HG02678 (cell line): Measurements from ENCODE around the gene FMR1NB.

Source experiments
- ATAC-seq: cut with Tn5 transposase; IDR thresholded peaks from one replicate; pipeline ENCODE4 v1.9.1; 2021; ENCODE audit warnings: mild to moderate bottlenecking, moderate library complexity; ENCODE audit not compliant: unreplicated experiment

The FMR1NB gene, protein sequence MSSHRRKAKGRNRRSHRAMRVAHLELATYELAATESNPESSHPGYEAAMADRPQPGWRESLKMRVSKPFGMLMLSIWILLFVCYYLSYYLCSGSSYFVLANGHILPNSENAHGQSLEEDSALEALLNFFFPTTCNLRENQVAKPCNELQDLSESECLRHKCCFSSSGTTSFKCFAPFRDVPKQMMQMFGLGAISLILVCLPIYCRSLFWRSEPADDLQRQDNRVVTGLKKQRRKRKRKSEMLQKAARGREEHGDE

DNA sequence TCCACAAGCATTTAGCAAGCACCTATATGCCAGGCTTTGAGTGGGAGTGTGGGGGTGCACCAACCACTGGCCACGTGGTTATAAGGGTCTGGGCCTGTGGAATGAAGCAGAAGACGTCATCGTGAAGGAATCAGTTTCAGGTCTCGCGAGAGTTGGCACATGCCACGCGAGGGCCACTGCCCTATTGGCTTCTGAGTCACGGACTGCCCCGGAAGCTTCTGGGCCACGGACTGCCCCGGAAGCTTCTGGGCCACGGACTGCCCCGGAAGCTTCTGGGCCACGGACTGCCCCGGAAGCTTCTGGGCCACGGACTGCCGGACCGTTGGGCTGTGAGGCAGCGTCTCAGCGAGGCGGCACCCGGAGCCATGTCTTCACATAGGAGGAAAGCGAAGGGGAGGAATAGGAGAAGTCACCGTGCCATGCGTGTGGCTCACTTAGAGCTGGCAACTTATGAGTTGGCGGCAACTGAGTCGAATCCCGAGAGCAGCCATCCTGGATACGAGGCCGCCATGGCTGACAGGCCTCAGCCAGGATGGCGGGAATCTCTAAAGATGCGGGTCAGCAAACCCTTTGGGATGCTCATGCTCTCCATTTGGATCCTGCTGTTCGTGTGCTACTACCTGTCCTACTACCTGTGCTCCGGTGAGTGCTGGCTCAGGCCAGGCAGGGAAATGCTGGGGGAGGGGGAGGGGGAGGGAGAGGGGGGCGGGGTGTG is at the start of gene FMR1NB:
Gene FMR1NB (plus strand): TSS at position 300 of the 715 bp plus-strand sequence. CDS start 66 bp downstream, at position 366.
- ATAC-seq = no peak

DNA sequence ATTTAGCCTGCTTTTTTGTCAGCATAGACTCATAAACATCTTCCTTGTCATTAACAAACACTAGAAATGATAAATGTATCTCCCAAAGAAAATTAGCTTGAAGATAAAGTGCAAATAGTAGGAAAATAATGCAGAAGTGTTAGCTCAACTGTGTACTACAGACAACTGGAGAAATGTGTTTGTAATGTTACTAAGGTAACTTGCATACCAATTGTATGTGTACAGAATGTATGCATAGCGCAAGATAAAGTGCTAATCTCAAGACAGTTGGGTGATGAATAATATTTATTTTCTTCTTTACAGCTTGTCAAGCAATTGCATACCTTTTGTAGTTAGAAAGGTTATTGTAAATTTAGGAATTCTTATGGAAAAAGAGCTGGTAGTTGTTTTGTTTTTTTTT is 47.3 kb upstream of the FMR1NB start:
- ATAC-seq = no peak

DNA sequence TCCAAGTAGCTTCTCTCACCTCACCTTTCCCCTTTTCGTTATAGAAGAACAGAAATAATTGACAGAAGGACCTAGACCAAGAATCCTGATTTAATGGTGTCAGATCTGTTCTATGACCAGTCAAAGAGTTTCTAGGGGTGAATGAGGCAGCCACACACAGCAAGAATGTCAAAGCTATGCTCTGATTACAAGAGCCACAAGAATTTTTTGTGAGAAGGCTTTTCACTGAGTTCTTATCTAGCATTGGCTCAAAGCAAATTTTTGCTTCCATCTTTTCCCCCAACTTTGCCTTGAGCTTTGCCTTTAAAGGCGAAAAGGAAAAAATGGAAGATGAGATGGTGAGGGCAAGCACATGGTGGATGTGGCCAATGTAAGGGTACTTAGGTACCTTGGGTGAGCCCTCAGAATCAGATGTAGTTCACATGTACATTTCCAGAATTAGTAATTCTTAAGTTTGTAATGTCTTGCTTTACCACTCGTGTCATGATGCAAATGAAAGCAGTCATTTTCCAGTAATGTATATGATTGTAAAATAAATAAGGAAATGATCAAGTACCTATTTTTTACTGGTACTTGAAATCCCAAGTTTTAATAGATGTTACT is 45.9 kb upstream of the FMR1NB start:
- no peak for ATAC-seq

DNA sequence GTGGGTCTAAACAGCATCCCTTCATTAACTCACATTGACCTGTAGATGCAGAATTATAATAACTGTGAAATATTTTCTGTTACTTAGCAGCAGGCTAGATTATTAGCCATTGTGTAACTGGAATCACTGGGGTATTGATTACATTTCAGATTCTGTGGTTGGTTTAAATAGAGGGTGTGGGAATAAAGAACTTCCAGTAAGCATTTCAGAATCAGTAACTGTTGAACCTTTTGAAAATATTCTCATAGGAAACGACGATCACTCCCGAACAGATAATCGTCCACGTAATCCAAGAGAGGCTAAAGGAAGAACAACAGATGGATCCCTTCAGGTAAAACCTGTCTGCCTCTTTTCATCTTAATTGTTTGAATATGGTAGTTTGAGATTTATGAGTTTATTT is 35.9 kb upstream of the FMR1NB start:
- ATAC-seq = no peak

DNA sequence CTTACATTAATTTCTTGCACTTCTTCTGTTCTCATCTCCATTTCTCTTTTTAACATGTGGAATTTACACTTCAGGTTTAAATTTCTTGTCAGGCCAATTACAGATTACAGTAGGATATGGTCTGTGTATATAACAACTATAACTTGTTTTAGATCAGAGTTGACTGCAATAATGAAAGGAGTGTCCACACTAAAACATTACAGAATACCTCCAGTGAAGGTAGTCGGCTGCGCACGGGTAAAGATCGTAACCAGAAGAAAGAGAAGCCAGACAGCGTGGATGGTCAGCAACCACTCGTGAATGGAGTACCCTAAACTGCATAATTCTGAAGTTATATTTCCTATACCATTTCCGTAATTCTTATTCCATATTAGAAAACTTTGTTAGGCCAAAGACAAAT is 32.6 kb upstream of the FMR1NB start:
- no peak for ATAC-seq

DNA sequence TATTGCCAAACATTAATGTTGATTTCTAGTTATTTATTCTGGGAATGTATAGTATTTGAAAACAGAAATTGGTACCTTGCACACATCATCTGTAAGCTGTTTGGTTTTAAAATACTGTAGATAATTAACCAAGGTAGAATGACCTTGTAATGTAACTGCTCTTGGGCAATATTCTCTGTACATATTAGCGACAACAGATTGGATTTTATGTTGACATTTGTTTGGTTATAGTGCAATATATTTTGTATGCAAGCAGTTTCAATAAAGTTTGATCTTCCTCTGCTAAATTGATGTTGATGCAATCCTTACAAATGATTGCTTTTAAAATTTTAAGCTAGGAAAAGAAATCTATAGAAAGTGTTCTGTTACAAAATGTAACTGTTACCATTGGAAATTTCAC is 30.8 kb upstream of the FMR1NB start:
- no peak for ATAC-seq

DNA sequence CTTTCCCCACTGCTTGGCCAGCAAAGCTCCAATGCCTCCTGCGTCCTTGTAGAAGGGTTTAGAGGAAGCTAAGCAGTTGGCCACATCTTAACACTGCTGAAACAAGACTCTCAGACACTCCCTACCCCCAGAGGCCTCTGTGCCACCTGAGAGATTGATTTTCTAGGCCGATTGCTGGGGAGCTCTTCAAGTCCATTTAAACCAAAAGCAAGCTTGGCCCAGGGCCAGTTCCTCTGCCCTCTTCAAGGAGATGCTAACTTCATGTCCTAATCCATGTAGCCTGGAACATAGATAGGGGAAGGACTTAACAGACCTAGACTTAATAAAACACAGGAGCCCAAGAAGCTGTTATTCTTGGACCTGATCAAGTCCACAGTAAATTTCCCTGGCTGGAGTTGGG is 27.2 kb upstream of the FMR1NB start:
- no peak for ATAC-seq

DNA sequence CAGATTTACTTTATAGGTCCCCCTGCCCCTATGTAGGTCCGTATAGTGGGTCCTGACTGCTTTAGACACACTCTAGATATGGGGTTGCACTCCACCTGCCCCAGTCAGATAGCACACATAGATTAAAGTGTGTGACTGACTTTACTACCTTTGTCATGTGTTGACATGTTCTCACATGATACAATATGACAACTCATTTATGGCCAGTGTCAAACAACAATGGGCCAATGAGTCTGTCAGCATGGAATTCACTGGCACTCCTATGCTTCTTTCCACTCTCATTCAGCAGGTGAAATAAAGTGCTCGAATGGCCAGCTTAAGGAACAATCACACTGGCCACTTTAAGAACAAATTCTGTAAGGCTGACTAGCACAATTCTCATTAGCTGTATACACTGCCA is 23.8 kb upstream of the FMR1NB start:
- no peak for ATAC-seq

DNA sequence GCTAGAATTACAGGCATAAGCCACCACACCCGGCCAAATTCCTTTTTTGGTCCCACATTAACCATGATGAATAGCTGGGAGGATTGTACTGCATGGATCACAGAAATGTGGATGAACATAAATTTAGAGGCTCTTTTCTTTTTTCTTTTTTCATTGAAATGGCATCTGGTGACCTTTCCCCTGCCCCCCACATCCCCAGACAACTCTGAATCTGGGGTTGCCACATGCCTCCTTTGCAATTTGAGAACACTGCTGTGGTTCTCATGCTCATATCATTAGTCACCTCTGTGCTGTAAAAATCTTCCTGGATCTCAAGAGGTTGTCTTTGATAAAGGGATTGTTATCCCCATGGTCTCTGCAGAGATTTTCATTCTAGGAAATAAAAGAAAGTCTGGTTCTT is 22.8 kb upstream of the FMR1NB start:
- ATAC-seq = no peak

DNA sequence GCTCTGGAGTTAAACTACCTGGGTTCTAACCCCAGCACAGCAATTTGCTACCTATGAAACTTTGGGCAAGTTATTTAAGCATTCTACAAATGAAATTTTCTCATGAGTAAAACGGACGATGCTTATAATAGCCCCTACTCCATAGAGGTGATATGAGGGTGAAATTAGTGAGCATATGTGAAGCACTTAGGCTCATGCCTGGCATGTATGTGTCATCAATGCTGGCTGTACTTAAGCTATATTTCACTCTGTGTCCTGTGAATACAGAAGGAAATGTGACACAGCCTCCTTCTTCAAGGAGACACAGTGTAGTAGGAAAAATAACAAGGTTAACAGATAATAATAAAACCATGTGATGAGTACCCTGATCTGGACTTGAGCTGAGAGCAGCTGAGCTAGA is 20.4 kb upstream of the FMR1NB start:
- no peak for ATAC-seq

DNA sequence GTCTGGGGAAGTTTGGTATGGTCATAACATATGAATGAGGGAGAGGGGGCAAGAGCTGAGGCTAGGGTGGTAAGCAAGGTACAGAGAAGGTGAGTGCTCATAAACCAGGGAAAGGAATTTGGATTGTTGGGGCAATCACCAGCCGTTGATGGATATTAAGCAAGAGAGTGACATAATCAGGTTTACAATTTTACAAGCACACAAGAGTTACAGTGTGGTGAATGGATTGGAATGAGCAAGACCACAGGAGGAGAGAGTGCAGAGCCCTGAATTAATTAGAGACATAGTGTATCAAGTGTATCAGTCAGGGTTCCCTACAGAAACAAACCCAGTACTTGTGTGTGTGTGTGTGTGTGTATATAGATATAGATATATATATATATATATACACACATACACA is 18.7 kb upstream of the FMR1NB start:
- ATAC-seq = no peak

DNA sequence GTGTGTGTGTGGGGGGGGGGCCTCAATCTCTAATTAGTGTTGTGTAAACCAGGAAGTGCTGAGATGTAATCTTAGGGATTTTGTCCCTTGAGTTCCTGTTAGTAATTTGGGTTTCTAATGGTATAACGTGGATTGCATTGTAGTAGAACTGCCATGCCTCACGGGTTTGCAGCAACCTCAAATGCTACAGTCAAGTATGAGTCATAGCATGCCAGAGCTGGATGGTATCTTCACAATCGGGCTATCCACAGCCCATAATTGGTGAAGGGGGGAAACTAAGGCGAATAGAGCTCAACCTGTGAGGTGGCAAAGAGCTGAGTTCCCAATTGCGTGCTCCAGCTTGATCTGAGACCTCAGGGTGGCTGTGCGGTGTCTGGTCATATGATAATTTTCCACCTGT is 2.2 kb upstream of the FMR1NB start:
- no peak for ATAC-seq

DNA sequence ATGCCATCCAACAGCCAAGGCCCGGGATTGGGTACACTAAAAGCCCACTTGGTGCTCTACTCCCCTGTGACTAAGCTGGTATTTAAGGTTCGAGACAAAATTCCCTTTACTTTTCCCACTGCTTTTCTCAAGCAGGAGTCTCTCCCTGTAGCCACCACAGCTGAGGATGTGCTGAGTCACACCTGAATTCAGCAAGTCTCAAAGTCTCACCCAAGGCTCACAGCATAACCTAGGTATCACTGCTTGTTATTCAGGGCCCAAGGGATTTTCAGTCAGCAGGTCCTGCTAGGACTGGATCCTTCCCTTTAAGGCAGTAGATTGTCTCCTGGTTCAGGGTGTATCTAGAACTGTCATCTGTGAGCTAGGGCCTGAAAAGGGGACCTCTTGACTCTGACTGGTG is 39.2 kb downstream of the FMR1NB start:
- no peak for ATAC-seq

DNA sequence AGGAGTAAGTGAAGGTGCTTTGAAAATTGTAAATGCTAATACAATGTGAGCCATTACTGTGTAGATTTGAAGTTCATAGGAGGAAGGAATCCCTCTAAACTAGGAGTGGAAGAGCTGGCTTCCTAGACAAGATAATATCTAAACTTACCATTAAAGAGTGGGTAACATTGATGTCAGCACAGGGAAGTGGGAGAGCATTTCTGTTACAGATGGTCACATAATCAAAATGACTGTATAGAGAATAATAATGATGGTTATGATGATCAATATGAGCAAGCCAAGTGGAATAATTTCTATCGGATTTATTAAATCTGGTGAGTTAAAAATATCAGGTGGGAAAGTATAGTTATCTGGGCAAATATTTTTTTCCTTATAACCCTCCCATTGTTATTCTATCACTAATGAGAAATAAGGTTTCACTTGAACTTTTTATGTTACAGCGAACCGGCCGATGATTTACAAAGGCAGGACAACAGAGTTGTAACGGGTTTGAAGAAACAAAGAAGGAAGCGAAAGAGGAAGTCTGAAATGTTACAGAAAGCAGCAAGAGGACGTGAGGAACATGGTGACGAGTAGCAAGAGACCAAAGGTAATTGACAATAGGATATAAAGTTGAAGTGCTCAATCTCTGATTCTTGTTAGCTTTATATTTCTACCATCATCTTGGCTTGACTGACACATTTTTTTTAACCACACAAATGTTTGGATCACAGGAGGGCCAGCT is 43.5 kb downstream of the FMR1NB start:
- ATAC-seq = peak; percentile 97

DNA sequence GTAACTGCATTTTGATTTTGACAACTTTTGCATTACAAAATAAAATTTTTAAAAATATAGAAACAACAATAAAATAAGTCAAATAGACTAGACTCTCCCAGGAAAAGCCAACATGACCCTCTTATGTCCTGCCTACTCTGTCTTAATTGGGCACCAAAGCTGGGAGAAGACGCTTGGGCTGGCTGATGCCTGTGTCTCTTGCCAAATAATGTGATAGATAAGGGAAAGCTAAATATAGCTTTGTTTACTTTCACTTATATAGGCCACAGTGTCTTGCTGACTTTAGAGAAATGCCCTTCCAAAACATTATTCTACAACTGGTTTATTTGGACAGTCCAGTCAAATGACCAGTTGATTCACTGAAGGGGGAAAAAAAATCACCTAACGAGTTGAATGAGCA is 54.2 kb downstream of the FMR1NB start:
- ATAC-seq = no peak

DNA sequence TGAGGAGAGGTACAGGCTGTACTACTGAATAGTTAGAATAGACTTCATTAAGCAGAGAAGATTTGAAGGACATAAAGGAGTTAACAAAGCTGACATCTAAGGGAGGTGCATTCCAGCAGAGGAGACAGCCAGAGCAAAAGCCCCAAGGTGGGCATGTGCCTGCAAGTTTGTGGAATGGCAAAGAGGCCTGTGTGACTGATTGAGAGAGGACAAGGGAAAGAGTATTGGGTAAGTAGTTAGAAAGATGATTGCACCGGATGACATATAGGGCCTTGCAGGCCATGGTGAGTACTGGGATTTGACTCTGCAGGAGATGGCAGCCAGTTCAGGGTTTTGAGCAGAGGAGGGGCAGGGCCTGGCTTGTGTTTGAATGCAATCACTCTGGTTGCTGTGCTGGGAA is 55.9 kb downstream of the FMR1NB start:
- ATAC-seq = no peak

DNA sequence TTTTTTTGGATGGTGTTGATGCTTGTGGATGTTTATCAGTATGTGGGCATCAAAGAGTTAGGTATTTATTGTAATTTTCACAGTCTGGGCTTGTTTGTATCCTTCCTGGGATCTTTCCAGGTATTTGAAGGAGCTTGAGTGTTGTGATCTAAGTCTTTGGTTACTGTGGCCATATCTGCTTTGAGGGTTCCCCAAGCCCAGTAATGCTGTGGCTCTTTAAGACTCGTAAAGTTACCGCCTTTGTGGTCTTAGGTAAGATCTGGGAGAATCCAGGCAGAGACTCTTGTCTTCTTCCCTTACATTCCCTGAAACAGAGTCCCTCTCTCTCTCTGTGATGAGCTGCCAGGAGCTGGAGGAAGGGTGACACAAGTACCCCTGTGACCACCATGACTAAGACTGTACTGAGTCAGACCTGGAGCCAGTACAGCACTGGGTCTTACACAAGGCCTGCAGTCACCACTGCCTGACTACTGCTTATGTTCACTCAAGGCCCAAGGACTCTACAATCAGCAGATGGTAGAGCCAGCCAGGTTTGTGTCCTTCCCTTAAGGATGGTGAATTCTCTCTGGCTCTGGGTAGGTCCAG is 62.2 kb downstream of the FMR1NB start:
- no peak for ATAC-seq

DNA sequence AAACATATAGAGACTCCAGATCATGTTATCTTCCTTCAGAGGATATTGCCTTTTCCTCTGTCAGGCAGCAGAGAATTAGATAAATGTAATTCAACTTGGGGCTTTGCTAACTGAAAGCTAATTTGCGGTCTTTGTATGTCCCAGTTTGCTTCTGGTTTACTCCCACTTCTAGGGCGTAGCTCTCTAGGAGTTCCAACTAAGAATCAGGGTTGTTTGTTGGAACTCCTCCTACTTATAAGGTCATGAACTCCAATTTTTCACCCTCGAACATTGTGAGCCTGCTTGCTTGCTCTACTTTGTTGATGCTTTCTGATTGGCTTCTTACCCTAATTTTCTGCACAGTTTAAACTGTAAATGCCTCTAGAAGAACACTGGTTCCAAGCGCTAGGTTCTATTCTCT is 66.1 kb downstream of the FMR1NB start:
- no peak for ATAC-seq

DNA sequence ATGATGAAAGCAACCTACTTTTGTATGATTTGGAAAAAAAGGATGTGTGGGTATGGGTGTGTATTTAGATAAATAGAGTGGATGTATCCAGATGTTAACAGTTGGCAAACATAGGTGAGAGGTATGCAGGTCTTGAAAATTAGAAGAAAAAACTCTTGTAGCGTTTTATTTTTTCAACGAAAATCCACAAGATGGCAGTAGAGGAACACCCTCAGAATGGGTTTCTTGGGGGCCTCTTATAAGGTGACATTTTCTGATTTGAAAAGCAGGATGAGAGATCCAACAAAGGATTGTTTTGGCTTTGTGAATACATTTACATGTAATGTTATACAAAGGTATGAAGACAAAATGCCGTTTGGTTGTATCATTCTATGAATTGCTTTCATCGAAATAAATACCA is 68.3 kb downstream of the FMR1NB start:
- ATAC-seq = no peak

DNA sequence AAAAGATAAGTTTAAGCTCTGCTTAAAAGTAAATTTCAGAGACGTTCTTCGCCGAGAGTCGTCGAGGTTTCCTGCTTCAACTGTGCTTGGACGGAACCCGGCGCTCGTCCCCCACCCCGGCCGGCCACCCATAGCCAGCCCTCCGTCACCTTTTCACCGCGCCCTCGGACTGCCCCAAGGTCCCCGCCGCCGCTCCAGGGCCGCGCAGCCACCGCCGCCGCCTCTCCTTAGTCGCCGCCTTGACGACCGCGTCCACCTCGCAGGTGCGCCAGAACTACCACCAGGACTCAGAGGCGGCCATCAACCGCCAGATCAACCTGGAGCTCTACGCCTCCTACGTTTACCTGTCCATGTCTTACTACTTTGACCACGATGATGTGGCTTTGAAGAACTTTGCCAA is 70.8 kb downstream of the FMR1NB start:
- no peak for ATAC-seq

DNA sequence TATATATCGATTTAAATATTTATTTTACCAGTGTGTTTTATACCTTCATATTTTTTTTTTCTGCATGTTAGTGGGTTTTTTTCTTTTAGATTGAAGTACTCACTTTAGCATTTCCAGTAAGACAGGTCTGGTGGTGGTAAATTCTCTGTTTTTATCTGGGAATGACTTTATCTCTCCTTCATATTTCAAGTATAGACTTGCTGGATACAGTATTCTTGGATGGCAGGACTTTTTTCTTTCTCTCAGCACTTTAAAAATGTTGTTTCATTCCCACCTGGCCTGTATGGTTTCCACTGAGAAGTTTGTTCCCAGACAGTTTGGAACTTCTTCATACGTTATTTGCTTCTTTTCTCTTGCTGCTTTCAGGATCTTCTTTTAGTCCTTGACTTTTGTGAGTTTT is 86.1 kb downstream of the FMR1NB start:
- no peak for ATAC-seq
